ENCODE results near the gene VKORC1L1.
"Not testable (repeated sequence)": the region's sequence is repeated elsewhere in the genome, so short reads cannot be mapped to it uniquely, and the experiment has no call there.

The VKORC1L1 gene

GRCh38 chr7:65872776-65873581 is at the start of gene VKORC1L1:
TSS of gene VKORC1L1 (plus strand) at chr7:65873074. CDS start at chr7:65873372, 298 bp downstream.
- TF ChIP-seq, protein P1, sequence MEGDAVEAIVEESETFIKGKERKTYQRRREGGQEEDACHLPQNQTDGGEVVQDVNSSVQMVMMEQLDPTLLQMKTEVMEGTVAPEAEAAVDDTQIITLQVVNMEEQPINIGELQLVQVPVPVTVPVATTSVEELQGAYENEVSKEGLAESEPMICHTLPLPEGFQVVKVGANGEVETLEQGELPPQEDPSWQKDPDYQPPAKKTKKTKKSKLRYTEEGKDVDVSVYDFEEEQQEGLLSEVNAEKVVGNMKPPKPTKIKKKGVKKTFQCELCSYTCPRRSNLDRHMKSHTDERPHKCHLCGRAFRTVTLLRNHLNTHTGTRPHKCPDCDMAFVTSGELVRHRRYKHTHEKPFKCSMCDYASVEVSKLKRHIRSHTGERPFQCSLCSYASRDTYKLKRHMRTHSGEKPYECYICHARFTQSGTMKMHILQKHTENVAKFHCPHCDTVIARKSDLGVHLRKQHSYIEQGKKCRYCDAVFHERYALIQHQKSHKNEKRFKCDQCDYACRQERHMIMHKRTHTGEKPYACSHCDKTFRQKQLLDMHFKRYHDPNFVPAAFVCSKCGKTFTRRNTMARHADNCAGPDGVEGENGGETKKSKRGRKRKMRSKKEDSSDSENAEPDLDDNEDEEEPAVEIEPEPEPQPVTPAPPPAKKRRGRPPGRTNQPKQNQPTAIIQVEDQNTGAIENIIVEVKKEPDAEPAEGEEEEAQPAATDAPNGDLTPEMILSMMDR (IDR thresholded peaks at IDR 0.05; ENCODE audit: insufficient read depth, missing control alignments): no peak
- FAIRE-seq (no peak), DNase-seq (ENCODE audit: insufficient read length, low spot score) (peak; percentile 36)

DNA sequence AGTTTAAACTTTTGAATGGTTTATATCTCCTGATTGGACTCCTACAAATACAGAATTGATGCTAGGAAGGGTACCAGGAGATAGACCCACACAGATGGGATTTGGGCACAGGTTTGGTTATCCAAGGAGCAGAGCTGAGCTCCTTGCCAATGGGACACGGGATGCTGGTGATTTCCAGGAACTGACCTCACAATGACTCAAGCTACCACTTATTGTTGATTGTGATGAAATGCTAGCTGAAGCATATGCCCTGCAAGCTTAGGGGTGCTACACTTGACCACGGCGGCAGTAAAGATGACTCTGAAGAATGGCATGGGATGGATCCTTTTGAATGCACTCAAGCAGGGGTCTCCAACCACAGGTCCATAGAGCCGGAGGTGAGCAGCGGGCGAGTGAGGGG is 45.5 kb upstream of the VKORC1L1 start:
- TF ChIP-seq, protein P1 (IDR thresholded peaks at IDR 0.05; ENCODE audit: insufficient read depth, missing control alignments): no peak
- DNase-seq (ENCODE audit: insufficient read length, low spot score) (no peak), FAIRE-seq (no peak)

- DNase-seq (ENCODE audit: insufficient read length, low spot score): no peak
- TF ChIP-seq, protein P1 (IDR thresholded peaks at IDR 0.05; ENCODE audit: insufficient read depth, missing control alignments): no peak
- FAIRE-seq: no peak
Measured at GRCh38 chr7:65832281-65832680, 40.6 kb upstream of the VKORC1L1 start.

DNA sequence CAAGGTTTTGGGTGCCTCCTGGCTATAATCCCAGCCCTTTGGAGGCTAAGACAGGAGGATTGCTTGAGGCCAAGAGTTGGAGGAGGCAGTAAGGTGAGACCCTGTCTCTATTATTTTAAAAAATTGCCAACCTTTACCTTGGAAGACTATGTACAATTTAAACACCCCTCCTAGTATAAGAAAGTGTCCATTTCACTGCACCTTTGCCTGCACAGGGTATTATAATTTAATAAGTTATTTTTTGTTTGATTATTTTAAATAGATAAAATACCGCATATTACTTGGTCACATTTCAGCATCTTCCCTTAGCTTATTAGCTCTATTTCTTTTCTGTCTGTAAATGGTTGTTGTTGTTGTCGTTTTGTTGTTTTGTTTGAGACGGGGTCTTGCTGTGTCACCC is 36.2 kb upstream of the VKORC1L1 start:
- not testable (repeated sequence) for DNase-seq (ENCODE audit: insufficient read length, low spot score); FAIRE-seq

DNA sequence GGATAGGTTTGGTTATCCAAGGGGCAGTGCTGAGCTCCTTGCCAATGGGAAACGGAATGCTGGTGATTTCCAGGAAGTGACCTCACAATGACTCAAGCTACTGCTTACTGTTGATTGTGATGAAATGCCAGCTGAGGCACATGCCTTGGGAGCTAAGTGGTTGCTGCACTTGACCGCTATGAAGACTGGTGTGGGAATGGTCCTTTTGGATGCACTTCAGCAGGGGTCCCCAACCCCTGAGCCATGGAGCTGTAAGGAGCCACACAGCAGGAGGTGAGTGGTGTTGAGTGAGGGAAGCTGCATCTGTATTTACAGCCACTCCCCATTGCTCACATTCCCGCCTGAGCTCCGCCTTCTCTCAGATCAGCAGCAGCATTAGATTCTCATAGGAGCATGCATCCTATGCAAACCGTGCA is 35.3 kb upstream of the VKORC1L1 start:
- not testable (repeated sequence) for FAIRE-seq

GRCh38 chr7:65839846-65840245 is 33.0 kb upstream of the VKORC1L1 start:
- DNase-seq (ENCODE audit: insufficient read length, low spot score) (no peak), FAIRE-seq (no peak)
- TF ChIP-seq, protein P1 (IDR thresholded peaks at IDR 0.05; ENCODE audit: insufficient read depth, missing control alignments): no peak

More for the DNA sequence above, 35.3 kb upstream of the VKORC1L1 start:
- DNase-seq (ENCODE audit: insufficient read length, low spot score): not testable (repeated sequence)

- TF ChIP-seq, protein P1 (IDR thresholded peaks at IDR 0.05; ENCODE audit: insufficient read depth, missing control alignments): peak; percentile 51
- FAIRE-seq: no peak
- no peak for DNase-seq (ENCODE audit: insufficient read length, low spot score)
Measured at GRCh38 chr7:65840446-65840845, 32.4 kb upstream of the VKORC1L1 start.

- not testable (repeated sequence) for FAIRE-seq; DNase-seq (ENCODE audit: insufficient read length, low spot score)
Measured at GRCh38 chr7:65843616-65844015, 29.3 kb upstream of the VKORC1L1 start.
